ENCODE results near the gene PIP4K2B.

The PIP4K2B gene

GRCh38 chr17:38777641-38778250, 21.6 kb downstream of the PIP4K2B start:
- no peak for DNase-seq

- DNase-seq, result no peak
Observed at GRCh38 chr17:38773258-38773657, 26.1 kb downstream of the PIP4K2B start.

GRCh38 chr17:38768417-38768816, 30.9 kb downstream of the PIP4K2B start:
- no peak for DNase-seq

GRCh38 chr17:38766341-38766740, 33.0 kb downstream of the PIP4K2B start:
- DNase-seq, result no peak

GRCh38 chr17:38762231-38762630, 37.1 kb downstream of the PIP4K2B start:
- no peak for DNase-seq

GRCh38 chr17:38761612-38762011, 37.7 kb downstream of the PIP4K2B start:
- DNase-seq, result peak; percentile 31 to 53

- DNase-seq, result no peak
Observed at GRCh38 chr17:38753071-38753506, 46.3 kb downstream of the PIP4K2B start.

- DNase-seq, result peak; percentile 100
Observed at GRCh38 chr17:38752308-38753070, 46.9 kb downstream of the PIP4K2B start, which contains the start of gene PSMB3. Gene PSMB3 (plus strand): TSS chr17:38752741. CDS start chr17:38752827, 86 bp downstream.

- DNase-seq, result peak; percentile 67 to 74
Observed at GRCh38 chr17:38751808-38752307, 47.5 kb downstream of the PIP4K2B start.

GRCh38 chr17:38751144-38751807, 48.1 kb downstream of the PIP4K2B start:
- DNase-seq, result no peak

- peak in 1 of 2 experiments; percentile 20 for DNase-seq
Observed at GRCh38 chr17:38750312-38751121, 48.8 kb downstream of the PIP4K2B start.

- no peak for DNase-seq
Observed at GRCh38 chr17:38750044-38750311, 49.4 kb downstream of the PIP4K2B start.

- DNase-seq, result no peak
Observed at GRCh38 chr17:38749223-38750043, 49.9 kb downstream of the PIP4K2B start.

- DNase-seq, result no peak
Observed at GRCh38 chr17:38748892-38749222, 50.5 kb downstream of the PIP4K2B start.

GRCh38 chr17:38748149-38748891, 51.0 kb downstream of the PIP4K2B start, which contains the start of gene PCGF2:
Gene PCGF2 (minus strand): TSS chr17:38748336. CDS start chr17:38740402, 7,934 bp downstream.
- no peak for DNase-seq

GRCh38 chr17:38747463-38748148, 51.8 kb downstream of the PIP4K2B start:
- DNase-seq, result no peak

GRCh38 chr17:38746849-38747462, 52.4 kb downstream of the PIP4K2B start:
- no peak for DNase-seq

- no peak for DNase-seq
Observed at GRCh38 chr17:38746004-38746848, 53.1 kb downstream of the PIP4K2B start.

GRCh38 chr17:38745545-38745944, 53.8 kb downstream of the PIP4K2B start:
- no peak for DNase-seq
